GM18498 (cell line): ENCODE measurements around the gene PKP4.
"Not testable (repeated sequence)": the region's sequence is repeated elsewhere in the genome, so short reads cannot be mapped to it uniquely, and the experiment has no call there.

Source experiments
- ATAC-seq: cut with Tn5 transposase; IDR thresholded peaks from one replicate; pipeline ENCODE4 v1.9.1; 2021; ENCODE audit warnings: mild to moderate bottlenecking, moderate library complexity; ENCODE audit not compliant: unreplicated experiment

The PKP4 gene

GRCh38 chr2:158671360-158672245 lies 214.9 kb downstream of the PKP4 start:
- ATAC-seq: no peak

GRCh38 chr2:158676295-158676694 lies 219.5 kb downstream of the PKP4 start:
- ATAC-seq: no peak

GRCh38 chr2:158676696-158677095 lies 219.9 kb downstream of the PKP4 start:
- no peak for ATAC-seq

GRCh38 chr2:158677542-158677941 lies 220.8 kb downstream of the PKP4 start:
- no peak for ATAC-seq

GRCh38 chr2:158681816-158682215 lies 225.1 kb downstream of the PKP4 start:
- no peak for ATAC-seq

- ATAC-seq: no peak
These were observed 228.9 kb downstream of the PKP4 start for GRCh38 chr2:158685646-158686045.

- ATAC-seq: no peak
These were observed 229.5 kb downstream of the PKP4 start for GRCh38 chr2:158686210-158686691.

- no peak for ATAC-seq
These were observed 230.6 kb downstream of the PKP4 start for GRCh38 chr2:158687315-158687714.

- no peak for ATAC-seq
These were observed 232.0 kb downstream of the PKP4 start for GRCh38 chr2:158688721-158689120.

GRCh38 chr2:158689391-158689790 lies 232.6 kb downstream of the PKP4 start:
- ATAC-seq: no peak

GRCh38 chr2:158690823-158691222 lies 234.1 kb downstream of the PKP4 start:
- ATAC-seq: no peak

- no peak for ATAC-seq
These were observed 234.9 kb downstream of the PKP4 start for GRCh38 chr2:158691619-158692018.

GRCh38 chr2:158692372-158693103 lies 235.8 kb downstream of the PKP4 start:
- ATAC-seq: no peak

GRCh38 chr2:158693476-158693875 lies 236.7 kb downstream of the PKP4 start:
- no peak for ATAC-seq

- ATAC-seq: no peak
These were observed 238.6 kb downstream of the PKP4 start for GRCh38 chr2:158695305-158695704.

- not testable (repeated sequence) for ATAC-seq
These were observed 239.0 kb downstream of the PKP4 start for GRCh38 chr2:158695744-158696143.

GRCh38 chr2:158699323-158699722 lies 242.6 kb downstream of the PKP4 start:
- no peak for ATAC-seq

GRCh38 chr2:158701101-158701500 lies 244.3 kb downstream of the PKP4 start:
- no peak for ATAC-seq

- ATAC-seq: no peak
These were observed 246.0 kb downstream of the PKP4 start for GRCh38 chr2:158702740-158703139.

GRCh38 chr2:158704724-158705465 lies 248.1 kb downstream of the PKP4 start:
- not testable (repeated sequence) for ATAC-seq
